Measurements from ENCODE around the gene THAP8.

DNA sequence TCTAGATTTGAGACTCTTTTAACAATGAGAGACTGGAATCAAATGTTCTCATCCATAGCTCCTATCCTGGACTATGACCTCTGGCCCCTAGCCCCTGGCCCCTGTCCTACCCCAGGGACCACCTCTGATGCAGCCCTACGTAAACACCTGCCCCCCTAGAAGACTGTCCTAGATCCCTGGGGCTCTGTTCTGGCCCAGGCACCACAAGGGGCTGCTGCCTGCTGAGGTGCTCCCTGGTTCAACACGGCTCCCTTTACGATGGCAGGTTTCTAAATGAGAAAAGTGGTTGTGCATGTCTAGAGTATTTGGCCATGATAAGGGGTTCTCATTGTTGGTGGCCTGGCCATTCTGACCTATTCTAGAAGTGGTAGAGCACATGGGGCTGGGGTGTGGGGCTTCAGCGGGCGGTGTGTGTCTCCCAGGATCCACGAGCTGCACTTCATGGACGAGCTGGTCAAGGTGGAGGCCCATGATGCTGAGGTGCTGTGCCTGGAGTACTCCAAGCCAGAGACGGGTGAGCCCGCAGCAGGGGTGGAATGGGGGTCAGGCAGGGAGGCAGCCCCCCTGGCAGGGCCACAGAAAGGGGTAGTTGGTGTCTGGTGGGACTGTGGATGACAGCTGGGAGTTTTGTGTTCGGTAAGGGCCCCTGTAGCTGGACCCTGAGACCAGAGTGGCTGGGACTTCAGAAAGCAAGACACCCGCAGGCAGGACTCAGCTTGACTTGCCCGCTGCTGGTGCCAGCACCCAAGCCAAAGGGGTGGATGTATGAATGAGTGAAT lies 30.3 kb upstream of the THAP8 start:
- TF ChIP-seq, protein P1, sequence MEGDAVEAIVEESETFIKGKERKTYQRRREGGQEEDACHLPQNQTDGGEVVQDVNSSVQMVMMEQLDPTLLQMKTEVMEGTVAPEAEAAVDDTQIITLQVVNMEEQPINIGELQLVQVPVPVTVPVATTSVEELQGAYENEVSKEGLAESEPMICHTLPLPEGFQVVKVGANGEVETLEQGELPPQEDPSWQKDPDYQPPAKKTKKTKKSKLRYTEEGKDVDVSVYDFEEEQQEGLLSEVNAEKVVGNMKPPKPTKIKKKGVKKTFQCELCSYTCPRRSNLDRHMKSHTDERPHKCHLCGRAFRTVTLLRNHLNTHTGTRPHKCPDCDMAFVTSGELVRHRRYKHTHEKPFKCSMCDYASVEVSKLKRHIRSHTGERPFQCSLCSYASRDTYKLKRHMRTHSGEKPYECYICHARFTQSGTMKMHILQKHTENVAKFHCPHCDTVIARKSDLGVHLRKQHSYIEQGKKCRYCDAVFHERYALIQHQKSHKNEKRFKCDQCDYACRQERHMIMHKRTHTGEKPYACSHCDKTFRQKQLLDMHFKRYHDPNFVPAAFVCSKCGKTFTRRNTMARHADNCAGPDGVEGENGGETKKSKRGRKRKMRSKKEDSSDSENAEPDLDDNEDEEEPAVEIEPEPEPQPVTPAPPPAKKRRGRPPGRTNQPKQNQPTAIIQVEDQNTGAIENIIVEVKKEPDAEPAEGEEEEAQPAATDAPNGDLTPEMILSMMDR (conservative IDR thresholded peaks at IDR 0.05 in 1 of 2, IDR thresholded peaks at IDR 0.05 in 1 of 2; ENCODE audit: extremely low read depth in 1 of 2, insufficient read depth in 1 of 2, low read depth in 1 of 2, low read length in 2 of 2) = no peak
- no peak for TF ChIP-seq EZH2 (IDR thresholded peaks at IDR 0.05; ENCODE audit: borderline replicate concordance, low read length)

All from mammary epithelial cell (primary cell).